GM18858 (cell line): ENCODE results near the gene SLC39A11.

ENCODE experiments used
- ATAC-seq: cut with Tn5 transposase; IDR thresholded peaks from one replicate; pipeline ENCODE4 v1.9.1; 2021; ENCODE audit not compliant: unreplicated experiment

The SLC39A11 gene

GRCh38 chr17:72984145-72984925 lies 108.2 kb downstream of the SLC39A11 start:
- no peak for ATAC-seq

- no peak for ATAC-seq
These were observed 109.8 kb downstream of the SLC39A11 start for GRCh38 chr17:72982680-72983079.

GRCh38 chr17:72978593-72979218 lies 113.8 kb downstream of the SLC39A11 start:
- ATAC-seq, result no peak

GRCh38 chr17:72977771-72978417 lies 114.6 kb downstream of the SLC39A11 start:
- no peak for ATAC-seq

- no peak for ATAC-seq
These were observed 115.3 kb downstream of the SLC39A11 start for GRCh38 chr17:72976971-72977770.

- ATAC-seq, result no peak
These were observed 117.0 kb downstream of the SLC39A11 start for GRCh38 chr17:72975509-72975908.

GRCh38 chr17:72974605-72975232 lies 117.8 kb downstream of the SLC39A11 start:
- no peak for ATAC-seq

GRCh38 chr17:72972263-72972951 lies 120.1 kb downstream of the SLC39A11 start:
- ATAC-seq, result no peak

- ATAC-seq, result no peak
These were observed 121.1 kb downstream of the SLC39A11 start for GRCh38 chr17:72971226-72971880.

- ATAC-seq, result no peak
These were observed 121.7 kb downstream of the SLC39A11 start for GRCh38 chr17:72970797-72971196.

- ATAC-seq, result no peak
These were observed 122.2 kb downstream of the SLC39A11 start for GRCh38 chr17:72970246-72970645.

- no peak for ATAC-seq
These were observed 123.1 kb downstream of the SLC39A11 start for GRCh38 chr17:72969293-72969906.

- ATAC-seq, result no peak
These were observed 123.7 kb downstream of the SLC39A11 start for GRCh38 chr17:72968798-72969197.

GRCh38 chr17:72967977-72968585 lies 124.4 kb downstream of the SLC39A11 start:
- ATAC-seq, result no peak

GRCh38 chr17:72967277-72967970 lies 125.1 kb downstream of the SLC39A11 start:
- ATAC-seq, result no peak

GRCh38 chr17:72962106-72962505 lies 130.4 kb downstream of the SLC39A11 start:
- ATAC-seq, result no peak

GRCh38 chr17:72955391-72956140 lies 136.9 kb downstream of the SLC39A11 start:
- no peak for ATAC-seq
